ENCODE measurements around the gene SLC24A3.

The SLC24A3 gene

GRCh38 chr20:19397226-19397625 is 184.8 kb downstream of the SLC24A3 start:
- no peak for DNase-seq

GRCh38 chr20:19397666-19398065 is 185.2 kb downstream of the SLC24A3 start:
- DNase-seq, result no peak

GRCh38 chr20:19401096-19401495 is 188.7 kb downstream of the SLC24A3 start:
- no peak for DNase-seq

- no peak for DNase-seq
These were observed 191.1 kb downstream of the SLC24A3 start for GRCh38 chr20:19403549-19403948.

GRCh38 chr20:19404826-19405225 is 192.4 kb downstream of the SLC24A3 start:
- DNase-seq, result no peak

- DNase-seq, result no peak
These were observed 193.5 kb downstream of the SLC24A3 start for GRCh38 chr20:19405958-19406357.

- DNase-seq, result no peak
These were observed 193.9 kb downstream of the SLC24A3 start for GRCh38 chr20:19406381-19406780.

- no peak for DNase-seq
These were observed 194.8 kb downstream of the SLC24A3 start for GRCh38 chr20:19407196-19407595.

GRCh38 chr20:19407736-19408135 is 195.3 kb downstream of the SLC24A3 start:
- no peak for DNase-seq

- no peak for DNase-seq
These were observed 196.5 kb downstream of the SLC24A3 start for GRCh38 chr20:19408971-19409370.

GRCh38 chr20:19411811-19412210 is 199.4 kb downstream of the SLC24A3 start:
- no peak for DNase-seq

GRCh38 chr20:19412254-19412653 is 199.8 kb downstream of the SLC24A3 start:
- DNase-seq, result no peak

GRCh38 chr20:19414600-19414999 is 202.2 kb downstream of the SLC24A3 start:
- no peak for DNase-seq

- no peak for DNase-seq
These were observed 203.3 kb downstream of the SLC24A3 start for GRCh38 chr20:19415786-19416185.

GRCh38 chr20:19416627-19417026 is 204.2 kb downstream of the SLC24A3 start:
- DNase-seq, result no peak

GRCh38 chr20:19419396-19419795 is 207.0 kb downstream of the SLC24A3 start:
- no peak for DNase-seq

- DNase-seq, result no peak
These were observed 210.9 kb downstream of the SLC24A3 start for GRCh38 chr20:19423097-19423899.

- DNase-seq, result no peak
These were observed 211.6 kb downstream of the SLC24A3 start for GRCh38 chr20:19423900-19424620.

GRCh38 chr20:19426356-19426755 is 213.9 kb downstream of the SLC24A3 start:
- DNase-seq, result no peak

GRCh38 chr20:19427480-19427879 is 215.0 kb downstream of the SLC24A3 start:
- no peak for DNase-seq

- DNase-seq, result no peak
These were observed 215.5 kb downstream of the SLC24A3 start for GRCh38 chr20:19427913-19428312.

GRCh38 chr20:19428324-19428723 is 215.9 kb downstream of the SLC24A3 start:
- DNase-seq, result no peak

- DNase-seq, result no peak
These were observed 217.1 kb downstream of the SLC24A3 start for GRCh38 chr20:19429538-19429937.

GRCh38 chr20:19430641-19431315 is 218.3 kb downstream of the SLC24A3 start:
- no peak for DNase-seq
